MCF 10A (cell line): ENCODE results near the gene RELL1. TPM values are rescaled to one million over a fixed set of nuclear protein-coding genes. Genes with fewer than 3 reads are reported as not detected.

ENCODE experiments used
- BruUV-seq: library from RNA; stranded (reverse); fragments of 400-500 nt; replicated peaks from 2 replicates; lab custom pipeline; 2021; lab: Mats Ljungman, UMichigan
- CTCF ChIA-PET: fragments of 300-600 bp; sonication (Branson Sonifier 250); formaldehyde crosslinking; extraction: SDS; loops from one replicate; lab custom pipeline; 2021; ENCODE audit warnings: antibody characterized with exemption, inconsistent platforms; lab: Yijun Ruan, JAX
- POLR2A ChIA-PET: fragments of 300-600, 350-650 bp; sonication (Branson Sonifier 250); formaldehyde crosslinking; extraction: SDS; loops from one replicate; lab custom pipeline; 2020; ENCODE audit warnings: antibody characterized with exemption, inconsistent platforms; lab: Yijun Ruan, JAX
- DNase-seq: peaks from one replicate; pipeline ENCODE4 v3.0.0-alpha.2; 2018; ENCODE audit not compliant: unreplicated experiment
- H3K27ac Mint-ChIP-seq: one replicate; pipeline ENCODE4 v1.8.0; 2022; ENCODE audit warnings: mild to moderate bottlenecking, low read depth, mixed read lengths; ENCODE audit not compliant: unreplicated experiment
- H3K27me3 Mint-ChIP-seq: one replicate; pipeline ENCODE4 v1.8.0; 2022; ENCODE audit warnings: mixed read lengths; ENCODE audit not compliant: insufficient read depth, unreplicated experiment
- H3K36me3 Mint-ChIP-seq: one replicate; pipeline ENCODE4 v1.8.0; 2022; ENCODE audit warnings: mild to moderate bottlenecking, moderate library complexity, mixed read lengths; ENCODE audit not compliant: insufficient read depth, unreplicated experiment
- H3K4me1 Mint-ChIP-seq: one replicate; pipeline ENCODE4 v1.8.0; 2022; ENCODE audit warnings: mixed read lengths; ENCODE audit not compliant: insufficient read depth, unreplicated experiment
- H3K4me3 Mint-ChIP-seq: one replicate; pipeline ENCODE4 v1.8.0; 2022; ENCODE audit warnings: mild to moderate bottlenecking, moderate library complexity, mixed read lengths; ENCODE audit not compliant: unreplicated experiment
- H3K9me3 Mint-ChIP-seq: one replicate; pipeline ENCODE4 v1.8.0; 2022; ENCODE audit warnings: mixed read lengths; ENCODE audit not compliant: unreplicated experiment
- intact Hi-C: fragments of 100-400 bp; cut with micrococcal nuclease; formaldehyde crosslinking; loops from 2 replicates; pipeline ENCODE4 v1.14.1; 2022
- total RNA-seq: library from RNA; stranded (reverse); gene quantifications from 2 replicates; pipeline ENCODE4 v1.2.3, GENCODE V29; 2022
- TF ChIP-seq, protein P1 (sequence below): fragments of 200-600 bp; IDR thresholded peaks from one replicate; pipeline ENCODE4 v1.8.0; 2022; ENCODE audit warnings: antibody characterized with exemption, mild to moderate bottlenecking; ENCODE audit not compliant: unreplicated experiment

RELL1 gene
- total RNA-seq, 1 experiment from 2014 or later: 28.6 TPM

- H3K27me3 Mint-ChIP-seq: no peaks in the 10 kb centered on the region
- no peak for DNase-seq
- ChIA-PET POLR2A (interaction anchor here (1.3 kb wide), 2 partner anchors 11 to 30 kb away, joined by 4 to 6 read pairs; no protein-coding TSS in a partner anchor), CTCF (interaction anchor here (0.6 to 1.2 kb wide), 2 partner anchors 10 to 112 kb away, joined by 3 to 4 read pairs; no protein-coding TSS in a partner anchor)
- no peaks in the 10 kb centered on the region for H3K36me3 Mint-ChIP-seq
- TF ChIP-seq, protein P1, sequence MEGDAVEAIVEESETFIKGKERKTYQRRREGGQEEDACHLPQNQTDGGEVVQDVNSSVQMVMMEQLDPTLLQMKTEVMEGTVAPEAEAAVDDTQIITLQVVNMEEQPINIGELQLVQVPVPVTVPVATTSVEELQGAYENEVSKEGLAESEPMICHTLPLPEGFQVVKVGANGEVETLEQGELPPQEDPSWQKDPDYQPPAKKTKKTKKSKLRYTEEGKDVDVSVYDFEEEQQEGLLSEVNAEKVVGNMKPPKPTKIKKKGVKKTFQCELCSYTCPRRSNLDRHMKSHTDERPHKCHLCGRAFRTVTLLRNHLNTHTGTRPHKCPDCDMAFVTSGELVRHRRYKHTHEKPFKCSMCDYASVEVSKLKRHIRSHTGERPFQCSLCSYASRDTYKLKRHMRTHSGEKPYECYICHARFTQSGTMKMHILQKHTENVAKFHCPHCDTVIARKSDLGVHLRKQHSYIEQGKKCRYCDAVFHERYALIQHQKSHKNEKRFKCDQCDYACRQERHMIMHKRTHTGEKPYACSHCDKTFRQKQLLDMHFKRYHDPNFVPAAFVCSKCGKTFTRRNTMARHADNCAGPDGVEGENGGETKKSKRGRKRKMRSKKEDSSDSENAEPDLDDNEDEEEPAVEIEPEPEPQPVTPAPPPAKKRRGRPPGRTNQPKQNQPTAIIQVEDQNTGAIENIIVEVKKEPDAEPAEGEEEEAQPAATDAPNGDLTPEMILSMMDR: no peak
- no TSS peak for BruUV-seq
- H3K4me1 Mint-ChIP-seq: peaks cover 21% of the 10 kb centered on the region
- no peak overlapping the region for H3K27ac Mint-ChIP-seq
- intact Hi-C loops: no loop called here
- no peaks in the 10 kb centered on the region for H3K9me3 Mint-ChIP-seq
- no peak overlapping the region for H3K4me3 Mint-ChIP-seq
These were observed 41.5 kb upstream of the RELL1 start for GRCh38 chr4:37727635-37728034.

GRCh38 chr4:37726666-37727065 is 40.5 kb upstream of the RELL1 start:
- DNase-seq: peak; percentile 40
- TF ChIP-seq, protein P1: no peak
- Mint-ChIP-seq H3K4me3 (no peak overlapping the region), H3K4me1 (peaks cover 21% of the 10 kb centered on the region), H3K9me3 (no peaks in the 10 kb centered on the region), H3K27me3 (no peaks in the 10 kb centered on the region), H3K36me3 (no peaks in the 10 kb centered on the region), H3K27ac (no peak overlapping the region)
- ChIA-PET POLR2A (interaction anchor here (1.3 kb wide), 2 partner anchors 10 to 31 kb away, joined by 4 to 6 read pairs; no protein-coding TSS in a partner anchor), CTCF (interaction anchor here (1.2 kb wide), 1 partner anchor 9 kb away, joined by 4 read pairs; no protein-coding TSS in a partner anchor)
- no TSS peak for BruUV-seq
- intact Hi-C loops: no loop called here

DNA sequence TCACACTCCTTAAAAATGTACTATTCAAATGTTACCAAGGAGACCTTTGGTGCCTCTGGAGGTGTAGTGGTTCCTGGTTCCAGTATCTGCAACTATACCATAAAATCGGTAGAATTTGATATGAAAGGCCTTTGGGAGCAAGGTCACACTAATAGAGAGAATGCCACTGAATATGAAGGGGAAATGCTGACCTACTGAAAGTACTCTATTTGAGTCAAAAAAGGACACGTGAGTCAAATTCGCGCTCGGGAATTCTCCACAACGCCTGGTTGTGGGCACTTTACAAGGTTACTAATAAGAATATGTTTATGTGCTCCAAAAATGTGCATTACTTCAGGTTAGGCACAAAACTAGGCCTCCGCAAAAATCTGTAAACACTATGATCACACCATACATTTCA is 39.5 kb upstream of the RELL1 start:
- DNase-seq: no peak
- POLR2A ChIA-PET: no interaction called here
- Mint-ChIP-seq H3K9me3 (no peaks in the 10 kb centered on the region), H3K27me3 (no peaks in the 10 kb centered on the region), H3K27ac (no peak overlapping the region), H3K4me3 (no peak overlapping the region), H3K36me3 (no peaks in the 10 kb centered on the region), H3K4me1 (peaks cover 21% of the 10 kb centered on the region)
- CTCF ChIA-PET: interaction anchor here (0.6 kb wide), 1 partner anchor 205 kb away, joined by 3 read pairs; no protein-coding TSS in a partner anchor
- intact Hi-C loops: loop anchor here (1.0 kb wide), 1 partner anchor 17 kb away; no protein-coding TSS in a partner anchor
- BruUV-seq: no TSS peak
- TF ChIP-seq, protein P1: no peak

DNA sequence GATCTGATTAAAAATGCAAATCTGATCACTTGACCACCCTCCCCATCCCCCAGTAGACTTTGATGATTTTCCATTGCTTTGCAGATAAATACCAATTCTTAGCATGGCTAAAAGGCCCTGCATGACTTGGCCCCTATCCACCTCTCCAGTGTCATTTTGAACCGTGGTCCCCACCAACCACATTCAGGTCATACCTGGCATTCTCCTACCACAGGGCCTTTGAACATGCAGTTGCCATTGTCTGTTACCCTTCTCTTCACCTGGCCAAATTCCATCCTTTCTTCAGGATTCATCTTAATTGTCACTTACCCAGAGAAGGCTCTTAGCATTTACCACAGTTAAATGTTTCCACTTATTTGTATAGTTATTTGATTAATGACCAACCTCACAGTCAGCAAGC is 36.9 kb upstream of the RELL1 start:
- intact Hi-C loops: no loop called here
- TF ChIP-seq, protein P1: no peak
- H3K27me3 Mint-ChIP-seq: no peaks in the 10 kb centered on the region
- peaks cover 24% of the 10 kb centered on the region for H3K4me1 Mint-ChIP-seq
- H3K36me3 Mint-ChIP-seq: no peaks in the 10 kb centered on the region
- no peak overlapping the region for H3K4me3 Mint-ChIP-seq
- ChIA-PET CTCF (no interaction called here), POLR2A (no interaction called here)
- BruUV-seq: no TSS peak
- H3K9me3 Mint-ChIP-seq: no peaks in the 10 kb centered on the region
- no peak overlapping the region for H3K27ac Mint-ChIP-seq
- no peak for DNase-seq
